Stimulated activated CD8-positive, alpha-beta memory T cell treated with anti-CD3 and anti-CD28 coated beads, Interleukin-15, amount 100 ng/mL, for 1 hour (primary cell): ENCODE measurements around the gene MYO10.
"Not testable (repeated sequence)": the region's sequence is repeated elsewhere in the genome, so short reads cannot be mapped to it uniquely, and the experiment has no call there.

Source experiments
- DNase-seq: peaks from one replicate; pipeline ENCODE4 v3.0.0-alpha.2; 2020; ENCODE audit warnings: low read depth

MYO10 gene

GRCh38 chr5:16781828-16782626, 154.1 kb downstream of the MYO10 start:
- no peak for DNase-seq

GRCh38 chr5:16780325-16780724, 155.8 kb downstream of the MYO10 start:
- no peak for DNase-seq

- DNase-seq: no peak
These were observed 158.7 kb downstream of the MYO10 start for GRCh38 chr5:16777432-16777831.

GRCh38 chr5:16776611-16777251, 159.4 kb downstream of the MYO10 start:
- DNase-seq: no peak

GRCh38 chr5:16774806-16775205, 161.3 kb downstream of the MYO10 start:
- no peak for DNase-seq

GRCh38 chr5:16773991-16774390, 162.1 kb downstream of the MYO10 start:
- no peak for DNase-seq

GRCh38 chr5:16772556-16772955, 163.5 kb downstream of the MYO10 start:
- no peak for DNase-seq

- no peak for DNase-seq
These were observed 167.9 kb downstream of the MYO10 start for GRCh38 chr5:16768184-16768583.

- DNase-seq: no peak
These were observed 172.9 kb downstream of the MYO10 start for GRCh38 chr5:16763211-16763610.

- no peak for DNase-seq
These were observed 176.8 kb downstream of the MYO10 start for GRCh38 chr5:16759147-16759773.

GRCh38 chr5:16757989-16758501, 178.0 kb downstream of the MYO10 start:
- no peak for DNase-seq

- not testable (repeated sequence) for DNase-seq
These were observed 178.5 kb downstream of the MYO10 start for GRCh38 chr5:16757577-16757976.

GRCh38 chr5:16757146-16757545, 178.9 kb downstream of the MYO10 start:
- no peak for DNase-seq

- no peak for DNase-seq
These were observed 179.4 kb downstream of the MYO10 start for GRCh38 chr5:16756692-16757091.

GRCh38 chr5:16755641-16756040, 180.4 kb downstream of the MYO10 start:
- no peak for DNase-seq

GRCh38 chr5:16754601-16755000, 181.5 kb downstream of the MYO10 start:
- no peak for DNase-seq

- no peak for DNase-seq
These were observed 182.0 kb downstream of the MYO10 start for GRCh38 chr5:16754086-16754485.

- no peak for DNase-seq
These were observed 185.6 kb downstream of the MYO10 start for GRCh38 chr5:16750445-16750844.

- DNase-seq: no peak
These were observed 186.5 kb downstream of the MYO10 start for GRCh38 chr5:16749626-16750025.

- no peak for DNase-seq
These were observed 191.8 kb downstream of the MYO10 start for GRCh38 chr5:16744164-16744880.

GRCh38 chr5:16742938-16743337, 193.2 kb downstream of the MYO10 start:
- DNase-seq: no peak

GRCh38 chr5:16740811-16741392, 195.2 kb downstream of the MYO10 start:
- no peak for DNase-seq
